HTERT RPE-1 (cell line): ENCODE results near the gene GPSM3.
"Not testable (repeated sequence)": the region's sequence is repeated elsewhere in the genome, so short reads cannot be mapped to it uniquely, and the experiment has no call there.

Source experiments
- in situ Hi-C: fragments of 300-500 bp; cut with MboI; formaldehyde crosslinking; loops from 4 replicates; pipeline ENCODE4 v1.14.3; 2020; ENCODE audit warnings: low sequenced_read_pairs

Gene GPSM3

DNA sequence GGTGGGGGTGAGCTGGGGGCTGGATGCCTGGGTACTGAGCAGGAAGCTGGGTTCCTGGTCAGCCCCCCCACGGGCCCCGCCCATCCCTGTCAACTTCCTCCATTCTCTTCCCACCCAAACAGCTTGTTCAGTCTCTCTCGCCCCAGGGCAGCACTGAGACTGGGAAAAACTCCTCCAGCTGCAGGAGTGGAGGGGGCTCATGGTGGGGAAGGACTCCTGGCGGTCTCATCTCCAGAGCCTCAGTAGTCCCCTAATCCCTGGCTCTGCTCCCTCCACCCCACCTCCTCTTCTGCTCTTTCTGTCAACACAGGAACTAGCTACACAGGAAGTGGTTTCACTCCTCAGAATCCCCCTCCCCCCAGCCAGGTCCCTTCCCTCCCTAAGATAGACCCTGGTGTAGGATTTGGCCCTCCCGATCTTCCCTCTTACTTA lies at the start of gene GPSM3:
Gene GPSM3, minus strand, starts transcription at position 36 of the 432 bp plus-strand sequence. CDS start 130 bp downstream, outside the sequence.
- in situ Hi-C loops: no loop called here

- in situ Hi-C loops: no loop called here
These were observed 48.2 kb upstream of the GPSM3 start for GRCh38 chr6:32240686-32241085.

DNA sequence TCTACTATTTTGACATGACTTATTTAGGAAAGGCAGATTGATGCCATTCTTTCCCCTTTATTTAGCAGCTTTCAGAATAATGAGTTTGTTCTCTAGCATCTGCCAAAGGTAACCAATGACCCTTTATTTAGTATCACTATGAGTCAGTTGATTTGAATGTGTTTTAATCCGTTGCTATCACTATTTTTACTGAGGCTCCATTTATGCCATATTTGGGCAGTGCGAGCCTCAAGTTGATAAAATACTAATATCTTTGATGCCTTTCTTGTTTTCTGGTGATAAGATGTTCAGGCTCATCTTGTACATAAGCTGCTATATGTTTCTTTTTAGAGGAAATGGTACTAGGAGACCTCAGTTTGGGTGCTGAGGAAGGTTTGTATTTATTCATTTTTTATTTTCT lies 47.0 kb upstream of the GPSM3 start:
- in situ Hi-C loops: no loop called here

DNA sequence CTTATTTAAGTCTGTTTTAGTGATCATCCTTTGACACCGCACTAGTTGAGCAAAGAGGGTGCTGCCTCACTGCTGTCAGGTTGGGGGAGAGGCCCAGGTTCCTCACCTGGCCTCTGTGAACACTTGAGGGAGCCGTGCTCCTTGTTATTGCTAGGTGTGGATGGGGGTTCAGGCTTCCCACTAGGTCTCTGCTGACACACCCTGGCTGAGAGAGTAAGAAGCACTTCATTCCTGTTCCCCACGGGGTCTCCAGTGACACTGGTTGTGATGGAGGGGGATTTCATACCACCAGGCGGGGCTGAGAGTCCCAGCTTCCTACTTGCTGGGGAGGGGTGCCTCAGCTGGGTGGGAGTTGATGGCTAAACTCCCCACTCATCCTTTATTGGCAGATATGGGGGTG lies 42.5 kb upstream of the GPSM3 start:
- in situ Hi-C loops: no loop called here

GRCh38 chr6:32226434-32226833 lies 34.0 kb upstream of the GPSM3 start:
- in situ Hi-C loops: no loop called here

DNA sequence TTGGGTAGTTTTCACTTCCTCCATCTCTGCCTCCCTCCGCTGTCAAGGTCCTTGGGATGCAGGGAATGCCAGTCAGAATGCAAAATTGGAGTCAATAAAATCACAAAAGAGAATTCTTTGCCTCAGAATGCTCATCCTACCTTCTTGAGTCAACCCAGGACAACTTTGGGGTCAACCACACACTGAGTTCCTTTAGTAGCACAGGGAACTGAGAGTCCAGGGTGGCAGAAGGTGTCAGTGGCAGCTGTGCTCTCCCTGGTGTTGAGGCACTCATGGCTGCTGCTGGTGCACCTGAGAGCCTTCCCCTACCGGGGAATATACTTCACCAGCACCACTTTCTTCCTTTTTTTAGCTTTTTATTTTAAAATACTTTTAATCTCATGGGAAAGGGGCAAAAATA lies 32.3 kb upstream of the GPSM3 start:
- in situ Hi-C loops: no loop called here

GRCh38 chr6:32223258-32224235 lies 31.1 kb upstream of the GPSM3 start, which contains the start of gene NOTCH4:
Gene NOTCH4, minus strand, starts transcription at chr6:32224067. Its CDS starts 139 bp downstream, at chr6:32223928.
- in situ Hi-C loops: no loop called here

DNA sequence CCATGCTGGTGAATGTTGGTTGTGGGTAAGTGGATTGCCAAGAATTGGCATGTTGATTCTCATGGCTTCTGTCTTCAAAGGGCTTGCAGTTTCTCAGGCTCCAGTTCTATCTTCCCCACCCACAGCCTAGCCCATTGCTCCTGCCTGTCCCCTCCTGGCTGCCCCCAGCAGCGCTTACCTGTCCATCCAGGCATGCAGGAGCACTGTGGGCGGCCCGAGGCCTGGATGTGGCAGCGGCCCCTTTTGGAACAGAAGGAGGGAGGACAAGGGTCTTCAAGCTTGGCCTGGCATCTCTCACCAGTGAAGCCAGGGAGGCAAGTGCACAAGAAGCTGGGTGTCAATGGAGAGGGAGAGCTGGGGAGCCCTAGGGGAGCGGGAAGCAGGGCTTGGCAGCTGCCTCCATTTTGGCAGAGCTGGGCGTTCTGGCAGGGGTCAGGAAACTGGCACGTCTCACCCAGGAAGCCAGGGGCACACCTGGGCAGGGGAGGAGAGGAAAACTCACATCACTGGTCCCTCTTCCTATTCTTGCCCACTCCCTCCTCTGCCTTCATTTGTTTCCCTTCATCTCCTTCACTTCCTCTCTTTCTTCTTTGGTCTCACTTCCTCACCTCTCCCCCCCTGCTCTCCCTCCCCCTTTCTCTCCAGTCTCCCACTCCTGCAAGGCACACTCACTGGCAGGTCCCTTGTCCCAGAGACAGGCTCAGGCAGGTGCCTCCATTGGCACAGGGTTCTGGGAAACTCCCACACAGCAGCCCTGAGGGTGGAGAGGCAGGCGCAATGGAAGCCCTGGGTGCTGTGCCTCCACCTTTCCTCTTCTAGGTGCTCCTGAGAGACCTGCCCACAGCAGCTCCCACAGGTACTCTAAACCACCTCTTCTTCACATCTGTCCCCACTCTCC lies 30.1 kb upstream of the GPSM3 start:
- in situ Hi-C loops: no loop called here

DNA sequence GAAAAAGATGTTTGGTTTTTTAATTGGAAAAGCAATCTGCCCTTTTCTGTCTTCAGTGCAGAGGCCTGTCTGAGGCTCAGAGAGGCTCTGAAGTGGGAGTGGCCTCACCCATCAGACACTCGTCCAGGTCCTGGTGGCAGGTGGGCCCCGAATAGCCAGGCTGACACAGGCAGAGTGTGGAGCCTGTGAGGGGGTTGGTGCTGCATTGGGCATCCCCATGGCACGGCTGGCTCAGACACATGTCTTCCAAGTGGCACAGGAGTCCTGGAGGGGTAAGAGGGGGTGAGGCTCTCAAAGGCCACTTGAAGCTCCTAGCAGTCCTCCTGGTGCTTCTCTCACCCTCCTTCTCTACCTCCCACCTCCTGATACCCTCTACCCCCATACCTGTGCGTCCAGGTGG lies 27.6 kb upstream of the GPSM3 start:
- in situ Hi-C loops: no loop called here

GRCh38 chr6:32218167-32218566 lies 25.7 kb upstream of the GPSM3 start:
- in situ Hi-C loops: no loop called here

DNA sequence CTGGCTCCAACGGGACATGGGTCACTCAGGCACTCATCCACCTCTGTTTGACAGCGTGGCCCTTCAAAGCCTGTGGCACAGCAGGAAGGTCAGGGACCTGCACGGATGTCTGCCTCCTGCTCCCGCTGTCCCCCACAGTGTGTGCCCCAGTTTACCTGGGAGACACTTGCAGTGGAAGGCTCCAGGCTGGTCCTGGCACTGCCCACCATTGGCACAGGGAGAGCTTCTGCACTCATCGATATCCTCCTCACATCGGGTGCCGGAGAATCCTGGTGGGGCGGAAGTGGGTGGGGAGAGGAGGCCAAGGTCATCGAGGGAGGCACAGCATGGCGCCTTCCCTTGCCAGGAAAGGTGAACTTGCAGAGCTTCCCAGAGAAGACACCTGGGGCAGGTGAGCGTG lies 24.6 kb upstream of the GPSM3 start:
- in situ Hi-C loops: no loop called here

DNA sequence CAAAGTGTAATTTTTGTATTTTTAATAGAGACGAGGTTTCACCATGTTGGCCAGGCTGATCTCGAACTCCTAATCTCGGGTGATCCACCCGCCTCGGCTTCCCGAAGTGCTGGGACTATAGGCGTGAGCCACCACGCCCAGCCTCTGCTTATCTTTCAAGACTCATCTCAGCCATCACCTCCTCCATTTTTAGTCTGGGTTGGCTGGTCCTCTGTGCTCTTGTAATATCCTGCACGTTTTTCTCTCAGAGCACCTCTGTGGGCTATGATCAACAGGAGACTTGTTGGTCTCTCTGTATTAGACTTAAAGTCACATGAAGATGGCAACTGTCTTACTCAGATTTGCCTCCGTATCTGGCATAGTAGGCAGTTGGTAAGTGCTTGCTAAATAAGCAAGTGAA lies 23.8 kb upstream of the GPSM3 start:
- in situ Hi-C loops: no loop called here

DNA sequence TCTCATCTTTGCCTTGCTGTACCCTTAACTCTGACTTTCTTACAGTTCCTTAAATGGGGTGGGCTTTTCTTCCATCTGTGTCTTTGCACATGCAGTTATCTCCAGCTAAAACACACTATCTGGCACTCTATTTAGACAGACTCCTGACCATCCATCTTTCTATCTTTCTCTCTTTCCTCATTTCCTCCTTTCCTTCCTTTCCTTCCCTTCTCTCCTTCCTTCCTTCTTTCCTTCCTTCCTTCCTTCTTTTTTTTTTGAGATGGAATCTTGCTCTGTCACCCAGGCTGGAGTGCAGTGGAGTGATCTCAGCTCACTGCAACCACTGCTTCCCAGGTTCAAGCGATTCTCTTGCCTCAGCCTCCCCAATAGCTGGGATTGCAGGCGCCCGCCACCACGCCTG lies 23.2 kb upstream of the GPSM3 start:
- in situ Hi-C loops: no loop called here

DNA sequence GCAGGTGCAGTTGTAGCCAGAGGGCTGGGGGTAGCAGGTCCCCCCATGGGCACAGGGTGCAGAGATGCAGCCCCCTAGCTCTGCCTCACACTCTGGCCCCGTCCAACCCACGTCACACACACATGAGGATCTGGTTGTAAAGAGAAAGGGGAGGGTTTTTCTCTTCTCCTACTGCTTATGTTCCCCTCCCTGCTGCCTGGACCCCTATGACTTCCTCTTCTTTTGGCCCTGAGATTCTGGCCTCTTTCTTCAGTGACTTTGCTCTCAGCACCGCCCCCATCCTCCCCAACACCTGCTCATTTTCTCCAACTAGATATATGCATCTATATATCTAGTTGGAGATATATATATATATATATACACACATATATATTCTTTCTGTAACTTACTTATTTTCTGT lies 21.7 kb upstream of the GPSM3 start:
- in situ Hi-C loops: no loop called here

DNA sequence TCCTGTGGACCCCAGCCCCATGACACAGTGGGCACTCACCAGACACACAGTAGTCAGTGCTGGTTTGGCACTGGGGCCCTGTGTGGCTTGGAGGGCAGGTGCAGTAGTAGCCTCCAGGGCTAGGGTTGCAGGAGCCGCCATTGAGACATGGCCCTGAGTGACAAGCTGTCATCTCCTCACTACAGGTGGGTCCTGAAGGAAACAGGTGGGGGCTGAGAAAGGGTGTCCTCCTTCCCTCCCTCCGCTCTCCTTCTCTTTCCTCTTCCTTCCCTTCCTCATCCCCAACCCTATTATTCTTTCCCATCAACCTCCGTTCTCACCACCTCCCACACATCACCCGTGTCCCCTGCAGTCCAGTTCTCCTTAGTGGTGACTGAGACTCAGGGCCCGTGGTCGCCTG lies 21.2 kb upstream of the GPSM3 start:
- in situ Hi-C loops: no loop called here

DNA sequence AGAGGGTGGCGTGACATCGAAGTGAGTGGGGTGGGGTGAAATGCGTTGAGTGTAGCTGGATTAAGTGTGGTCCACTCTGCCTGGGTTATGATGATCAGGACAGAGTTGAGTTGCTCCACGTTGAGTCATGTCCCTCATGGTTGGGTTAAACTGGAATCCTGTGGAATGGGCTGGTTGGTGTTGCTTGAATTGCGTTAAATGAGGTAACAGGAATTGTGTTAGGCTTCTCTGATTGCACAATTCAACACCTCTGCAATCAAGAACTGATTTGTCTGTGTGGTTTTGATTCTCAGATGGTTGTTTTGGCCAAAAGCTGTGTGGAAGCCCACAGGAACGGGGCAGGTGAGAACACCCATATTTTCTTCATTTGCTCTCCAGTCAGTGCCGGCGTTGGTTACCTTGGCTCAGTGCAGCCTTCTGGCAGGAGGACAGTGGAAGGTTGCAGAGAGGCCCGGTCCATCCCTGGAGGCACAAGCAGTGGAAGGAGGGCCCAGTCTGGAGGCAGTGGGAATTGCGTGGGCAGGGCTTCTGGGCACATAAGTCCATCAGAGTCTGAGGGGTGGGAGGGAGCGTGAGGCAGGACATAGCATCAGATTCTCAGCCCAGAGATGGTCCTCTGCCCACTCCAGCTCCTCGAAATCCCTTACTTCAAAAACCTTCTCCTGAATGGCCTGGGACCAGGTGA lies 19.8 kb upstream of the GPSM3 start:
- in situ Hi-C loops: no loop called here

DNA sequence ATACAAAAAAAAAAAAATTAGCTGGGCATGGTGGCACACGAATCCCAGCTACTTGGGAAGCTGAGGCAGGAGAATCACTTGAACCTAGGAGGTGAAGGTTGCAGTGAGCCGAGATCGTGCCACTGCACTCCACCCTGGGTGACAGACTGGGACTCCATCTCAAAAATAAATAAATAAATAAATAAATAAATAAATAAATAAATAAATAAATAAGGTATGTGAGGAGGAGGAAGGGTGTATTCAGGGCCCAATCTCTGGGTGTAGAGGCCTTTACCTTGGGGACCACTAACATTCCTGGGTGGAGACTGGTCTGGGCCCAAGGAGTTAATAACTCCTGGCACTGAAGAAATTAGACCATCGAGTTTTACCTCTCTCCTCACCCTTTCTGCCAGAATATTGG lies 19.0 kb upstream of the GPSM3 start:
- in situ Hi-C loops: not testable (repeated sequence)

GRCh38 chr6:32210191-32210601 lies 17.8 kb upstream of the GPSM3 start:
- in situ Hi-C loops: no loop called here

- in situ Hi-C loops: no loop called here
These were observed 16.6 kb upstream of the GPSM3 start for GRCh38 chr6:32208996-32209395.

- in situ Hi-C loops: no loop called here
These were observed 11.8 kb upstream of the GPSM3 start for GRCh38 chr6:32204268-32204715.
